CD14-positive monocyte (primary cell): ENCODE data around the gene TACC3. TPM values are rescaled to one million over a fixed set of nuclear protein-coding genes. Genes with fewer than 3 reads are reported as not detected.
A peak's percentile ranks its signal among the peaks of the same experiment; 100 is the strongest.

Source experiments
- DNase-seq, 3 donors: peaks; one replicate each; pipeline ENCODE4 v3.0.0-alpha.2; 2011 to 2022
- H2AFZ ChIP-seq: 2 replicates; pipeline ENCODE4 v1.6.0; 2012; ENCODE audit warnings: mild to moderate bottlenecking, low read depth, low read length, inconsistent platforms; ENCODE audit not compliant: insufficient read depth, poor library complexity, severe bottlenecking
- H3K27ac ChIP-seq, 2 donors: 1 replicate in 1 of 2; 2 replicates in 1 of 2; pipeline ENCODE4 v1.5.1; 2012 to 2013; ENCODE audit warnings: low read length in 2 of 2, control low read depth in 1 of 2, inconsistent platforms in 1 of 2, low read depth in 1 of 2, mild to moderate bottlenecking in 1 of 2
- H3K27me3 ChIP-seq, 2 donors: one replicate each; pipeline versions ENCODE4 v1.6.0 to v1.6.1; 2011 to 2013; ENCODE audit warnings: low read length in 2 of 2; ENCODE audit not compliant: control insufficient read depth in 2 of 2, insufficient read depth in 2 of 2
- H3K36me3 ChIP-seq, 2 donors: replicated peaks in 1 of 2; 1 replicate in 1 of 2; 2 replicates in 1 of 2; pipeline versions ENCODE4 v1.5.1 to v1.6.1; 2012 to 2013; ENCODE audit warnings: low read length in 2 of 2, control low read depth in 1 of 2, inconsistent platforms in 1 of 2, mild to moderate bottlenecking in 1 of 2; ENCODE audit not compliant: insufficient read depth in 2 of 2, control insufficient read depth in 1 of 2
- H3K4me1 ChIP-seq, 2 donors: 1 replicate in 1 of 2; 2 replicates in 1 of 2; pipeline versions ENCODE4 v1.5.1 to v1.6.1; 2012 to 2013; ENCODE audit warnings: low read length in 2 of 2, control low read depth in 1 of 2, inconsistent platforms in 1 of 2, mild to moderate bottlenecking in 1 of 2, moderate library complexity in 1 of 2; ENCODE audit not compliant: insufficient read depth in 2 of 2, control insufficient read depth in 1 of 2
- H3K4me2 ChIP-seq: replicated peaks from 2 replicates; pipeline ENCODE3; 2012; ENCODE audit warnings: low read length, moderate library complexity, mild to moderate bottlenecking; ENCODE audit not compliant: poor library complexity, severe bottlenecking; ENCODE audit errors: extremely low read depth
- H3K4me3 ChIP-seq, 3 experiments: fragments of 200-600 bp in 1 of 3; sonication (generic) in 1 of 3; replicated peaks in 1 of 3; 1 replicate in 2 of 3; 2 replicates in 1 of 3; pipeline ENCODE4 v1.5.1; 2011 to 2013; ENCODE audit warnings: low read length in 3 of 3, mild to moderate bottlenecking in 3 of 3, control low read depth in 2 of 3, low read depth in 2 of 3, inconsistent platforms in 1 of 3, moderate library complexity in 1 of 3
- H3K79me2 ChIP-seq: 2 replicates; pipeline ENCODE4 v1.6.0; 2012; ENCODE audit warnings: mild to moderate bottlenecking, control low read depth, inconsistent platforms, low read length, moderate library complexity; ENCODE audit not compliant: insufficient read depth
- H3K9ac ChIP-seq: 2 replicates; pipeline ENCODE4 v1.6.0; 2017; ENCODE audit warnings: low read length, mild to moderate bottlenecking; ENCODE audit not compliant: insufficient read depth, poor library complexity, severe bottlenecking
- H3K9me3 ChIP-seq, 2 donors: replicated peaks in 1 of 2; 1 replicate in 1 of 2; 2 replicates in 1 of 2; pipeline versions ENCODE4 v1.5.1 to v1.6.1; 2012 to 2013; ENCODE audit warnings: low read length in 2 of 2, control low read depth in 1 of 2; ENCODE audit not compliant: control insufficient read depth in 1 of 2, insufficient read depth in 1 of 2
- H4K20me1 ChIP-seq: 2 replicates; pipeline ENCODE4 v1.6.0; 2012; ENCODE audit warnings: mild to moderate bottlenecking, low read length, control low read depth, moderate library complexity; ENCODE audit not compliant: insufficient read depth
- H3K27ac Mint-ChIP-seq, 7 donors: one replicate each; pipeline ENCODE4 v1.8.0; 2020; ENCODE audit warnings: mild to moderate bottlenecking in 7 of 7, mixed read lengths in 7 of 7, moderate library complexity in 6 of 7, inconsistent platforms in 2 of 7
- H3K27me3 Mint-ChIP-seq, 3 donors: one replicate each; pipeline ENCODE4 v1.8.0; 2021 to 2022; ENCODE audit warnings: low read depth in 3 of 3, mild to moderate bottlenecking in 3 of 3, mixed read lengths in 3 of 3, moderate library complexity in 3 of 3, inconsistent platforms in 1 of 3
- H3K36me3 Mint-ChIP-seq, 2 donors: one replicate each; pipeline ENCODE4 v1.8.0; 2020; ENCODE audit warnings: mixed read lengths in 2 of 2, inconsistent platforms in 1 of 2, mild to moderate bottlenecking in 1 of 2
- H3K4me1 Mint-ChIP-seq: one replicate; pipeline ENCODE4 v1.8.0; 2020; ENCODE audit warnings: mild to moderate bottlenecking, mixed read lengths
- H3K4me3 Mint-ChIP-seq, 2 donors: one replicate each; pipeline ENCODE4 v1.8.0; 2020; ENCODE audit warnings: mild to moderate bottlenecking in 2 of 2, mixed read lengths in 2 of 2, moderate library complexity in 1 of 2
- H3K9me3 Mint-ChIP-seq, 7 donors: one replicate each; pipeline ENCODE4 v1.8.0; 2020 to 2022; ENCODE audit warnings: mixed read lengths in 7 of 7, mild to moderate bottlenecking in 6 of 7, moderate library complexity in 6 of 7, inconsistent platforms in 2 of 7
- WGBS: methylation state at CpG from one replicate; pipeline ENCODE4 v1.1.5; 2013; ENCODE audit warnings: missing lambda C conversion rate; ENCODE audit not compliant: insufficient coverage; 5-methylcytosine and 5-hydroxymethylcytosine counted together
- intact Hi-C, 2 donors: fragments of 100-400 bp; cut with micrococcal nuclease; formaldehyde crosslinking; loops; one replicate each; pipeline versions ENCODE4 v1.15.0 to v1.15.1; 2023
- polyA plus RNA-seq, 3 donors: library from polyadenylated mRNA; depleted of rRNA in 1 of 3; unstranded in 2 of 3; stranded (reverse) in 1 of 3; fragments of 300-500 nt in 2 of 3; fragments of >200 nt in 1 of 3; fragmentation: Illumina TruSeq in 2 of 3; gene quantifications; 1 replicate in 2 of 3; 2 replicates in 1 of 3; pipeline ENCODE4 v1.2.3, GENCODE V29; 2012 to 2021
- TF ChIP-seq, protein P1 (sequence below): fragments of 200-600 bp; IDR thresholded peaks from one replicate; pipeline ENCODE4 v1.8.0; 2022; ENCODE audit warnings: antibody characterized with exemption, mild to moderate bottlenecking

The TACC3 gene
- polyA plus RNA-seq, 3 donors: 43.7 to 84.2 (median 56.6) TPM

DNA sequence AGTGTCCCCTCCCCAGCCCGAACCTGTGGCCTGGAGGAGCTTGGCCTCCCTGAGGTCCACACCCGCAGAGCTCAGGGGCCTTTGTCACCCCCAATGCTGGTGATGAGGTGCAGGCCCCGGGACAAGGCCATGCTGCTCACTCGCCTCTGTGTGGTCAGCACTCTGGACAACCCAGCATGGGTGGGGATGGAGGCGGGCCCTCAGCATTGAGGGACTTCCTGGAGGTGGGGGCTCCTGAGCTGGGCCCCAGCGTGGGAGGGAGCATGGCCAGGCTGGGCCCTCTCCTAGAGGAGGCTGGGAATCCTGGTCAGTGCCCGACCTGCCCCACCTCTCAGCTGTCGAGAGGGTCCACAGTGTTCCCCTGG lies 30.6 kb downstream of the TACC3 start:
- H3K79me2 ChIP-seq: no peaks in the 10 kb centered on the region
- WGBS: 78% methylated on average over 6 of the region's 8 CpGs
- peak overlapping the region; percentile 74 for H3K9ac ChIP-seq
- peaks cover 0 to 4% (median 0%) of the 10 kb centered on the region in 7 donors for H3K9me3 Mint-ChIP-seq
- H3K4me2 ChIP-seq: peak overlapping the region; percentile 77
- no peak overlapping the region for H3K4me3 Mint-ChIP-seq
- H4K20me1 ChIP-seq: no peaks in the 10 kb centered on the region
- intact Hi-C loops: loop anchor here in 1 of 2 donors (5.0 kb wide), 1 partner anchor 55 kb away; no protein-coding TSS in a partner anchor
- peak overlapping the region in 1 of 3 experiments; percentile 70 for H3K4me3 ChIP-seq
- no peaks in the 10 kb centered on the region for H3K36me3 Mint-ChIP-seq
- H3K27me3 Mint-ChIP-seq: peaks cover 0 to 6% (median 2%) of the 10 kb centered on the region in 3 donors
- H3K36me3 ChIP-seq: no peaks in the 10 kb centered on the region
- no peaks in the 10 kb centered on the region for H3K9me3 ChIP-seq
- peaks cover 0 to 6% of the 10 kb centered on the region in 2 donors for H3K27me3 ChIP-seq
- peaks cover 10% of the 10 kb centered on the region for H3K4me1 Mint-ChIP-seq
- peak overlapping the region; percentile 95 for H2AFZ ChIP-seq
- no peak for DNase-seq
- no peak overlapping the region for H3K27ac Mint-ChIP-seq
- peaks cover 26 to 29% of the 10 kb centered on the region in 2 donors for H3K4me1 ChIP-seq
- TF ChIP-seq, protein P1, sequence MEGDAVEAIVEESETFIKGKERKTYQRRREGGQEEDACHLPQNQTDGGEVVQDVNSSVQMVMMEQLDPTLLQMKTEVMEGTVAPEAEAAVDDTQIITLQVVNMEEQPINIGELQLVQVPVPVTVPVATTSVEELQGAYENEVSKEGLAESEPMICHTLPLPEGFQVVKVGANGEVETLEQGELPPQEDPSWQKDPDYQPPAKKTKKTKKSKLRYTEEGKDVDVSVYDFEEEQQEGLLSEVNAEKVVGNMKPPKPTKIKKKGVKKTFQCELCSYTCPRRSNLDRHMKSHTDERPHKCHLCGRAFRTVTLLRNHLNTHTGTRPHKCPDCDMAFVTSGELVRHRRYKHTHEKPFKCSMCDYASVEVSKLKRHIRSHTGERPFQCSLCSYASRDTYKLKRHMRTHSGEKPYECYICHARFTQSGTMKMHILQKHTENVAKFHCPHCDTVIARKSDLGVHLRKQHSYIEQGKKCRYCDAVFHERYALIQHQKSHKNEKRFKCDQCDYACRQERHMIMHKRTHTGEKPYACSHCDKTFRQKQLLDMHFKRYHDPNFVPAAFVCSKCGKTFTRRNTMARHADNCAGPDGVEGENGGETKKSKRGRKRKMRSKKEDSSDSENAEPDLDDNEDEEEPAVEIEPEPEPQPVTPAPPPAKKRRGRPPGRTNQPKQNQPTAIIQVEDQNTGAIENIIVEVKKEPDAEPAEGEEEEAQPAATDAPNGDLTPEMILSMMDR: no peak
- H3K27ac ChIP-seq: no peak overlapping the region

DNA sequence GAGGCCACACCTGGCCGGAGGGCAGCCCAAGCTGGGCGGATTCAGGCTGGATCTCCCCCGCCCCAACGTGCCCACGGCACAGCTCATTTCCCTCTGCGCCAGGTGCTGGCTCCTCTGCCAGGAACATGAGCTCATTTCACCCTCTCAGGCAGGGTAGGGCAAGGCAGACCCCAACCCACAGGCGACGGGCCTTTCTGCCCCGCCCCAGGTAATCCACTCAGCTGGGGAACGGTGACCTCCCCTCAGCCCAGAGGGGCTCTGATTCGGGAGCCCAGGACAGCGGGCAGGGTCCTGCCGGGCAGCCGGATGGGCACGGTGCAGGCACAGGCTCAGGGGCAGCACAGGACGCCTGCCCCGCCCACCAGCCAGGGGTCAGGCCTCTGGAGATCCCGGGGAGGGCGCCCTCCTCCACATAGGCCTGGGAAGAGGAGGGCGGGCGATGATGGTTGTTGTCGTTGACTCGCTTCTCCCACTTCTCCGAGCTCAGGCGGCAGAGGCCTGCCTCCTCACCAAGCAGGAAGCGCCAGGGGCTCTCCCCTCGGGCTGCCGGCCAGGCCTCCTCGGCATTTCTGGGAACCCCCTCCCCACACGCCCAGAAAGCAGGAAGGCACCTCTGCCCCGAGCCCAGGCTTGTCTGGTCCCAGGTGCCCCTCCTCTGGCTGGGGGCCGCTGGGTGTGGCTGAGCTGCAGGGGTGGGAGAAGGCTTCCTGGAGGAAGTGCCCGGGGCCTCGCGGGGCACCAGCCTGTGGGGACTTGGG lies 31.1 kb downstream of the TACC3 start:
- H3K9ac ChIP-seq: peak overlapping the region; percentile 74
- peaks cover 0 to 3% (median 0%) of the 10 kb centered on the region in 7 donors for H3K9me3 Mint-ChIP-seq

More for the DNA sequence above, 31.1 kb downstream of the TACC3 start:
- H3K79me2 ChIP-seq: no peaks in the 10 kb centered on the region
- H3K4me3 Mint-ChIP-seq: peak overlapping the region; percentile 43 to 51
- H2AFZ ChIP-seq: peak overlapping the region; percentile 95
- H3K4me1 ChIP-seq: peaks cover 26 to 29% of the 10 kb centered on the region in 2 donors
- peaks cover 0 to 6% of the 10 kb centered on the region in 2 donors for H3K27me3 ChIP-seq
- H3K4me2 ChIP-seq: peak overlapping the region; percentile 77
- no peaks in the 10 kb centered on the region for H4K20me1 ChIP-seq
- peak overlapping the region in 2 of 3 experiments; percentile 25 to 70 for H3K4me3 ChIP-seq
- H3K27me3 Mint-ChIP-seq: peaks cover 0 to 6% (median 2%) of the 10 kb centered on the region in 3 donors
- intact Hi-C loops: loop anchor here in 1 of 2 donors (5.0 kb wide), 1 partner anchor 55 kb away; no protein-coding TSS in a partner anchor
- WGBS: 19% methylated on average over 23 of the region's 35 CpGs
- TF ChIP-seq, protein P1: no peak
- H3K36me3 ChIP-seq: no peaks in the 10 kb centered on the region
- peaks cover 10% of the 10 kb centered on the region for H3K4me1 Mint-ChIP-seq
- H3K36me3 Mint-ChIP-seq: no peaks in the 10 kb centered on the region
- H3K27ac ChIP-seq: peak overlapping the region; percentile 20 to 73
- no peaks in the 10 kb centered on the region for H3K9me3 ChIP-seq
- peak; percentile 31 to 61 (median 38) for DNase-seq
- H3K27ac Mint-ChIP-seq: peak overlapping the region in 3 of 7 donors; percentile 12 to 25 (median 20)
